ENCODE data around the gene GPATCH2. TPM values are rescaled to one million over a fixed set of nuclear protein-coding genes. Genes with fewer than 3 reads are reported as not detected.
"Not testable (repeated sequence)": the region's sequence is repeated elsewhere in the genome, so short reads cannot be mapped to it uniquely, and the experiment has no call there.

Gene GPATCH2
- total RNA-seq, 1 experiment from 2014 or later = 11.2 TPM

DNA sequence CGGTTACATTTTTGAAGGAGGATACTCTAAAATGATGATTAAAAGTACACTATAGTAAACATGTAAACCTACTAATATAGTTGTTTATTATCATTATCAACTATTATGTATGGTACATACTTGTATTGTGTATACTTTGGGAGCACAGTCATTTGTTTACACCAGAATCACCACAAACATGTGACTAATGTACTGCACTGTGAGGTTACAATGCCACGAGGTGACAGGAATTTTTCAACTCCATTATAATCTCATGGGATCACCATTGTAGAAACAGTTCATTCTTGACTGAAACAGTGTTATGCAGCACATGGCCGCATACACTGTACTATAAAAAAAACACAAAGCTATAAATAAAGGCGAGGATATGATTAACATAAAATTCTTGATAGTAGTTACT is 44.3 kb downstream of the GPATCH2 start:
- intact Hi-C loops (cut with micrococcal nuclease; ENCODE audit: unreplicated experiment) (no loop called here), in situ Hi-C loops (cut with HindIII; ENCODE audit: low pct_unique_long_range_greater_than_20kb, low sequenced_read_pairs) (no loop called here)
- H3K27me3 ChIP-seq (ENCODE audit: control insufficient read depth, insufficient read depth, low read length) = no peaks in the 10 kb centered on the region
- TF ChIP-seq POLR2AphosphoS5 (IDR thresholded peaks at IDR 0.05; ENCODE audit: low read depth, low read length) (no peak), SIN3A (IDR thresholded peaks at IDR 0.05; ENCODE audit: borderline replicate concordance, insufficient read depth, low read depth, low read length) (no peak), TCF7L2 (IDR thresholded peaks at IDR 0.05; ENCODE audit: low read depth, low read length) (no peak)
- TF ChIP-seq, protein P1, sequence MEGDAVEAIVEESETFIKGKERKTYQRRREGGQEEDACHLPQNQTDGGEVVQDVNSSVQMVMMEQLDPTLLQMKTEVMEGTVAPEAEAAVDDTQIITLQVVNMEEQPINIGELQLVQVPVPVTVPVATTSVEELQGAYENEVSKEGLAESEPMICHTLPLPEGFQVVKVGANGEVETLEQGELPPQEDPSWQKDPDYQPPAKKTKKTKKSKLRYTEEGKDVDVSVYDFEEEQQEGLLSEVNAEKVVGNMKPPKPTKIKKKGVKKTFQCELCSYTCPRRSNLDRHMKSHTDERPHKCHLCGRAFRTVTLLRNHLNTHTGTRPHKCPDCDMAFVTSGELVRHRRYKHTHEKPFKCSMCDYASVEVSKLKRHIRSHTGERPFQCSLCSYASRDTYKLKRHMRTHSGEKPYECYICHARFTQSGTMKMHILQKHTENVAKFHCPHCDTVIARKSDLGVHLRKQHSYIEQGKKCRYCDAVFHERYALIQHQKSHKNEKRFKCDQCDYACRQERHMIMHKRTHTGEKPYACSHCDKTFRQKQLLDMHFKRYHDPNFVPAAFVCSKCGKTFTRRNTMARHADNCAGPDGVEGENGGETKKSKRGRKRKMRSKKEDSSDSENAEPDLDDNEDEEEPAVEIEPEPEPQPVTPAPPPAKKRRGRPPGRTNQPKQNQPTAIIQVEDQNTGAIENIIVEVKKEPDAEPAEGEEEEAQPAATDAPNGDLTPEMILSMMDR (IDR thresholded peaks at IDR 0.05) = no peak
- TF ChIP-seq, protein P2, sequence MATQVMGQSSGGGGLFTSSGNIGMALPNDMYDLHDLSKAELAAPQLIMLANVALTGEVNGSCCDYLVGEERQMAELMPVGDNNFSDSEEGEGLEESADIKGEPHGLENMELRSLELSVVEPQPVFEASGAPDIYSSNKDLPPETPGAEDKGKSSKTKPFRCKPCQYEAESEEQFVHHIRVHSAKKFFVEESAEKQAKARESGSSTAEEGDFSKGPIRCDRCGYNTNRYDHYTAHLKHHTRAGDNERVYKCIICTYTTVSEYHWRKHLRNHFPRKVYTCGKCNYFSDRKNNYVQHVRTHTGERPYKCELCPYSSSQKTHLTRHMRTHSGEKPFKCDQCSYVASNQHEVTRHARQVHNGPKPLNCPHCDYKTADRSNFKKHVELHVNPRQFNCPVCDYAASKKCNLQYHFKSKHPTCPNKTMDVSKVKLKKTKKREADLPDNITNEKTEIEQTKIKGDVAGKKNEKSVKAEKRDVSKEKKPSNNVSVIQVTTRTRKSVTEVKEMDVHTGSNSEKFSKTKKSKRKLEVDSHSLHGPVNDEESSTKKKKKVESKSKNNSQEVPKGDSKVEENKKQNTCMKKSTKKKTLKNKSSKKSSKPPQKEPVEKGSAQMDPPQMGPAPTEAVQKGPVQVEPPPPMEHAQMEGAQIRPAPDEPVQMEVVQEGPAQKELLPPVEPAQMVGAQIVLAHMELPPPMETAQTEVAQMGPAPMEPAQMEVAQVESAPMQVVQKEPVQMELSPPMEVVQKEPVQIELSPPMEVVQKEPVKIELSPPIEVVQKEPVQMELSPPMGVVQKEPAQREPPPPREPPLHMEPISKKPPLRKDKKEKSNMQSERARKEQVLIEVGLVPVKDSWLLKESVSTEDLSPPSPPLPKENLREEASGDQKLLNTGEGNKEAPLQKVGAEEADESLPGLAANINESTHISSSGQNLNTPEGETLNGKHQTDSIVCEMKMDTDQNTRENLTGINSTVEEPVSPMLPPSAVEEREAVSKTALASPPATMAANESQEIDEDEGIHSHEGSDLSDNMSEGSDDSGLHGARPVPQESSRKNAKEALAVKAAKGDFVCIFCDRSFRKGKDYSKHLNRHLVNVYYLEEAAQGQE (IDR thresholded peaks at IDR 0.05; ENCODE audit: insufficient read depth in 1 of 2, low read depth in 2 of 2, low read length in 1 of 2) = no peak
- no peak overlapping the region for H3K27ac ChIP-seq (ENCODE audit: low read length)
- no peaks in the 10 kb centered on the region for H3K4me1 ChIP-seq (ENCODE audit: control insufficient read depth, insufficient read depth, low read length)
- BruUV-seq (replicated peaks) = no TSS peak
- H3K9me3 ChIP-seq (ENCODE audit: control insufficient read depth, insufficient read depth, low read depth, low read length) = no peaks in the 10 kb centered on the region
- POLR2A ChIA-PET = interaction anchor here (0.6 kb wide), 1 partner anchor 11 kb away, joined by 3 read pairs; no protein-coding TSS in a partner anchor
- no peaks in the 10 kb centered on the region; the same call in 1 of the 2 replicates for H3K36me3 ChIP-seq (ENCODE audit: control insufficient read depth, insufficient read depth, low read length)
- CTCF ChIA-PET = no interaction called here
- ATAC-seq (0 out of 2 replicates have a peak, but pooled peaks have one; percentile 45), DNase-seq (ENCODE audit: low read depth, low spot score) (peak; percentile 25)
- no peak overlapping the region for H3K4me3 ChIP-seq (ENCODE audit: low read depth in 2 of 2, low read length in 2 of 2)

DNA sequence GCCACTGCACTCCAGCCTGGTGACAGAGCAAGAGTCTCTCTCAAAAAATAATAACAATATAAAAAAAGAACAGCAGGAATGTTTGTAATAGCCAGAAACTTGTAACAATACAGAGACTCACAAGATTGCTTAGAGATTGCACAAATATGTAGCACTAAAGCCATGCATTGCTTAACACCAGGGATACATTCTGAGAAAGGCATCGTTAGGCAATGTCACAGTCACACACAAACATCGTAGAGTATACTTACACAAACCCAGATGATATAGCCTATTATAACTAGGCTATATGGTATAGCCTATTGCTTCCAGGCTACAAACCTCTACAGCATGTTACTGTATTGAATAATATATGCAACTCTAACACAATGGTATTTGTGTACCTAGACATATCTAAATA is 45.3 kb downstream of the GPATCH2 start:
- POLR2A ChIA-PET = interaction anchor here (0.6 kb wide), 1 partner anchor 19 kb away, joined by 3 read pairs; no protein-coding TSS in a partner anchor
- Histone ChIP-seq H3K27me3 (ENCODE audit: control insufficient read depth, insufficient read depth, low read length) (no peaks in the 10 kb centered on the region), H3K4me3 (ENCODE audit: low read depth in 2 of 2, low read length in 2 of 2) (no peak overlapping the region), H3K4me1 (ENCODE audit: control insufficient read depth, insufficient read depth, low read length) (no peaks in the 10 kb centered on the region), H3K27ac (ENCODE audit: low read length) (no peak overlapping the region), H3K36me3 (ENCODE audit: control insufficient read depth, insufficient read depth, low read length) (no peaks in the 10 kb centered on the region; the same call in 1 of the 2 replicates), H3K9me3 (ENCODE audit: control insufficient read depth, insufficient read depth, low read depth, low read length) (no peaks in the 10 kb centered on the region)
- ATAC-seq (no peak), DNase-seq (ENCODE audit: low read depth, low spot score) (no peak)
- intact Hi-C loops (cut with micrococcal nuclease; ENCODE audit: unreplicated experiment) (no loop called here), in situ Hi-C loops (cut with HindIII; ENCODE audit: low pct_unique_long_range_greater_than_20kb, low sequenced_read_pairs) (no loop called here)
- CTCF ChIA-PET = no interaction called here
- TF ChIP-seq, protein P2 (IDR thresholded peaks at IDR 0.05; ENCODE audit: insufficient read depth in 1 of 2, low read depth in 2 of 2, low read length in 1 of 2) = no peak
- TF ChIP-seq SIN3A (IDR thresholded peaks at IDR 0.05; ENCODE audit: borderline replicate concordance, insufficient read depth, low read depth, low read length) = no peak
- TF ChIP-seq, protein P1 (IDR thresholded peaks at IDR 0.05) = no peak
- no peak for TF ChIP-seq POLR2AphosphoS5 (IDR thresholded peaks at IDR 0.05; ENCODE audit: low read depth, low read length)
- BruUV-seq (replicated peaks) = no TSS peak

DNA sequence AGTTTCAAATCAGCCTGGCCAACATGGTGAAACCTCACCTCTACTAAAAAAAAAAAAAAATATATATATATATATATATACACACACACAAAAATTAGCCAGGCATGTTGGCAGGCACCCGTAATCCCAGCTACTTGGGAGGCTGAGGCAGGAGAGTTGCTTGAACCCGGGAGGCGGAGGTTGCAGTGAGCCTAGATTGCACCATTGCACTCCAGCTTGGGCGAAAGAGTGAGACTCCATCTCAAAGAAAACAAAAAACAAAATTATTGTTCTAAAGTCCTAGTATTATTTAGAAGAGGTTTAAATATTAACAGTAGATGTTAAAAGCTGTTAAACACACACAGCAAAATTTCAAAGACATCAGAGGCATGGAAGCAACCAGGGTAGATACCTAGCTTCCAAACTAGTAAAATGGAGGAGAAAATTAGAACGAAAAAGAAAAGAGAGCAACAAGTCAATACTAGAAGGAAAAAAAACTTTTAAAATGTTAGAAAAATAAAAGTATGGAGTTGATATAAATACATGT is 46.5 kb downstream of the GPATCH2 start:
- H3K27me3 ChIP-seq (ENCODE audit: control insufficient read depth, insufficient read depth, low read length); H3K27ac ChIP-seq (ENCODE audit: low read length); in situ Hi-C loops (cut with HindIII; ENCODE audit: low pct_unique_long_range_greater_than_20kb, low sequenced_read_pairs); H3K4me3 ChIP-seq (ENCODE audit: low read depth in 2 of 2, low read length in 2 of 2); intact Hi-C loops (cut with micrococcal nuclease; ENCODE audit: unreplicated experiment); H3K4me1 ChIP-seq (ENCODE audit: control insufficient read depth, insufficient read depth, low read length); H3K9me3 ChIP-seq (ENCODE audit: control insufficient read depth, insufficient read depth, low read depth, low read length); ATAC-seq; POLR2A ChIA-PET; CTCF ChIA-PET; BruUV-seq (replicated peaks); H3K36me3 ChIP-seq (ENCODE audit: control insufficient read depth, insufficient read depth, low read length); DNase-seq (ENCODE audit: low read depth, low spot score): not testable (repeated sequence)
